Ishikawa (cell line): ENCODE data around the gene ARHGAP5.

Experiments
- CEBPB ChIP-seq: IDR thresholded peaks from 2 replicates; pipeline ENCODE4 v1.6.1; 2012
- CREB1 ChIP-seq: IDR thresholded peaks from 2 replicates; pipeline ENCODE4 v1.6.1; 2012; ENCODE audit warnings: low read depth
- EGR1 ChIP-seq: IDR thresholded peaks from 2 replicates; pipeline ENCODE4 v1.6.1; 2012
- EP300 ChIP-seq: IDR thresholded peaks from 2 replicates; pipeline ENCODE4 v1.6.1; 2012; ENCODE audit warnings: borderline replicate concordance
- FOXM1 ChIP-seq: IDR thresholded peaks from 2 replicates; pipeline ENCODE4 v1.6.1; 2012; ENCODE audit warnings: low read depth, borderline replicate concordance
- MAX ChIP-seq: IDR thresholded peaks from 2 replicates; pipeline ENCODE4 v1.6.1; 2012
- NFIC ChIP-seq: IDR thresholded peaks from 2 replicates; pipeline ENCODE4 v1.6.1; 2012
- RAD21 ChIP-seq: IDR thresholded peaks from 2 replicates; pipeline ENCODE4 v1.6.1; 2012; ENCODE audit warnings: low read depth
- REST ChIP-seq: IDR thresholded peaks from 2 replicates; pipeline ENCODE4 v1.6.1; 2012; ENCODE audit warnings: low read depth, mild to moderate bottlenecking
- TAF1 ChIP-seq: IDR thresholded peaks from 2 replicates; pipeline ENCODE4 v1.6.1; 2012; ENCODE audit warnings: low read depth, mild to moderate bottlenecking
- TCF12 ChIP-seq: IDR thresholded peaks from 2 replicates; pipeline ENCODE4 v1.6.1; 2012; ENCODE audit warnings: low read depth
- TEAD4 ChIP-seq: IDR thresholded peaks from 2 replicates; pipeline ENCODE4 v1.6.1; 2012
- YY1 ChIP-seq: IDR thresholded peaks from 2 replicates; pipeline ENCODE4 v1.6.1; 2012; ENCODE audit warnings: low read depth
- ZBTB7A ChIP-seq: IDR thresholded peaks from 2 replicates; pipeline ENCODE4 v1.6.1; 2012; ENCODE audit warnings: low read depth
- TF ChIP-seq, protein P1 (sequence below): IDR thresholded peaks from 2 replicates; pipeline ENCODE4 v1.6.1; 2012

Gene ARHGAP5

DNA sequence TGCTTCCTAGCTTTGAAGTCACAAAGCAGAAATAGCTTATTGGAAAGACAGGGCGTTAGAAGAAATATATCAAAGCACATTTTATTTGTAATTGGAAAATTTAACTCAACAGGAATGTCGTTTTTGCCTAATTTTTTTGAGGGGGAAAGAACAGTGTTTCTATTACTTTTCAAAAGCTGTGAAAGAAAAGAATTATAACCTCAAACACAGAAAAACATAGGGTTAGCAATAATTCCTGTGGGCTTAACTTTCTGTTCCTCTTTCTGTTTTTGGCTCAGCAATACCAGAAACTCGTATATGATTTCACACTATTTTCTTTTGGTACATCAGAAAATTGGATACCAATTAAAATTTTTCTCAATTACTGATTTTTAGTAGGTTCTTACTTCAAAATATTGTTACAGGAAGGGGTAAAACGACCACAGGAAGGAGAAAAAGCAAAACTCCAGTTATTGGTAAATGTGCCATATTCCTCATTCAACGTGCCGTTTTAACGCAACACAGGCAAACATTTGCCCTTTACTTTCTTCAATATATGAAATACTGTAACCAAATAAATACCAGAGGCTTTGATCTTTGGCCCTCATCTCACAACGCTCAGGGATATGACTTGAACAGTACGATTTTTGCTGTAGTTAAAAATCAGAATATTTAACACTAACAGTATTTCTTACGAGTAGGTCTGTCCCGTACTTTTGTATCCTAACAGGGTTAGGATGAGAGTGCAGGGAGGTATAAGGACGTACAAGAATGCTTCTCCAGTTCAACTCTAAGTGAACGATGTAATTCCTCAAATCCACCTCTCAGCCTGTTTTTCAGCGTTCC lies 123.5 kb downstream of the ARHGAP5 start:
- TF ChIP-seq TCF12 (no peak), TEAD4 (0 out of 2 replicates have a peak, but pooled peaks have one; percentile 8), ZBTB7A (no peak)

- TF ChIP-seq ZBTB7A, result peak; percentile 76; the same call in 1 of the 2 replicates
- TF ChIP-seq MAX, result peak; percentile 26; the same call in 1 of the 2 replicates
- TF ChIP-seq, protein P1, sequence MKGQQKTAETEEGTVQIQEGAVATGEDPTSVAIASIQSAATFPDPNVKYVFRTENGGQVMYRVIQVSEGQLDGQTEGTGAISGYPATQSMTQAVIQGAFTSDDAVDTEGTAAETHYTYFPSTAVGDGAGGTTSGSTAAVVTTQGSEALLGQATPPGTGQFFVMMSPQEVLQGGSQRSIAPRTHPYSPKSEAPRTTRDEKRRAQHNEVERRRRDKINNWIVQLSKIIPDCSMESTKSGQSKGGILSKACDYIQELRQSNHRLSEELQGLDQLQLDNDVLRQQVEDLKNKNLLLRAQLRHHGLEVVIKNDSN, result no peak
- TF ChIP-seq CREB1, result no peak
- TF ChIP-seq TAF1, result peak; percentile 14; the same call in 1 of the 2 replicates
- peak; percentile 31; the same call in 1 of the 2 replicates for TF ChIP-seq NFIC
- peak; percentile 79 for TF ChIP-seq REST
- peak; percentile 40 for TF ChIP-seq TCF12
Measured at GRCh38 chr14:32201193-32201815, 124.2 kb downstream of the ARHGAP5 start.

DNA sequence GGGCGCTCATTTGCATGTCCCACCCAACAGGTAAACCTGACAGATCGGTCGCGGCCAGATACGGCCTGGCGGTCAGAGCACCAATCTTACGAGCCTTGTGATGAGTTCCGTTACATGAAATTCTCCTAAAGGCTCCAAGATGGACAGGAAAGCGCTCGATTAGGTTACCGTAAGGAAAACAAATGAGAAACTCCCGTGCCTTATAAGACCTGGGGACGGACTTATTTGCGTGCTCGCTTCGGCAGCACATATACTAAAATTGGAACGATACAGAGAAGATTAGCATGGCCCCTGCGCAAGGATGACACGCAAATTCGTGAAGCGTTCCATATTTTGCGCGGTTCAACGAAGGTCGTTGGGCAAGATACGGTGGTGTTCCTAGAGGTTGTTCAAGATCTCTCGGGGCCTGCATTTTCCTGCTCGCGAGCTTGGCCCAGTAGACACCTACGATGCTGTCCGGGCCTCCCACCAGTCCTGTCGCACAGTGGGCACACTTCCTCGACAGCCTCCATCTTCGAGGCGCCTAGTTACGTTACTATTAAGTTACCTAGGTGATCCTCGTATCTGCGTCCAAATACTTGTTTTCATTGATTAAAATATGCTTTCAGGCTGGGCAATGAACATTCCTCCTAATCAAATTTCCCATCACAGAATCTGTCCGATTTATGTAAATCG lies 124.8 kb downstream of the ARHGAP5 start, which contains the start of gene RNU6-7:
TSS of gene RNU6-7 (plus strand) at position 230 of the 675 bp plus-strand sequence.
- 0 out of 2 replicates have a peak, but pooled peaks have one; percentile 26 for TF ChIP-seq YY1
- no peak for TF ChIP-seq FOXM1
- peak; percentile 18; the same call in 1 of the 2 replicates for TF ChIP-seq CEBPB

- TF ChIP-seq, protein P1, result no peak
- TF ChIP-seq TAF1 (no peak), FOXM1 (no peak), EP300 (no peak), TCF12 (no peak), MAX (no peak), TEAD4 (no peak), REST (no peak), EGR1 (no peak), CREB1 (no peak), ZBTB7A (no peak), CEBPB (no peak), YY1 (no peak), NFIC (no peak), RAD21 (no peak)
Measured at GRCh38 chr14:32202491-32202997, 125.4 kb downstream of the ARHGAP5 start.

DNA sequence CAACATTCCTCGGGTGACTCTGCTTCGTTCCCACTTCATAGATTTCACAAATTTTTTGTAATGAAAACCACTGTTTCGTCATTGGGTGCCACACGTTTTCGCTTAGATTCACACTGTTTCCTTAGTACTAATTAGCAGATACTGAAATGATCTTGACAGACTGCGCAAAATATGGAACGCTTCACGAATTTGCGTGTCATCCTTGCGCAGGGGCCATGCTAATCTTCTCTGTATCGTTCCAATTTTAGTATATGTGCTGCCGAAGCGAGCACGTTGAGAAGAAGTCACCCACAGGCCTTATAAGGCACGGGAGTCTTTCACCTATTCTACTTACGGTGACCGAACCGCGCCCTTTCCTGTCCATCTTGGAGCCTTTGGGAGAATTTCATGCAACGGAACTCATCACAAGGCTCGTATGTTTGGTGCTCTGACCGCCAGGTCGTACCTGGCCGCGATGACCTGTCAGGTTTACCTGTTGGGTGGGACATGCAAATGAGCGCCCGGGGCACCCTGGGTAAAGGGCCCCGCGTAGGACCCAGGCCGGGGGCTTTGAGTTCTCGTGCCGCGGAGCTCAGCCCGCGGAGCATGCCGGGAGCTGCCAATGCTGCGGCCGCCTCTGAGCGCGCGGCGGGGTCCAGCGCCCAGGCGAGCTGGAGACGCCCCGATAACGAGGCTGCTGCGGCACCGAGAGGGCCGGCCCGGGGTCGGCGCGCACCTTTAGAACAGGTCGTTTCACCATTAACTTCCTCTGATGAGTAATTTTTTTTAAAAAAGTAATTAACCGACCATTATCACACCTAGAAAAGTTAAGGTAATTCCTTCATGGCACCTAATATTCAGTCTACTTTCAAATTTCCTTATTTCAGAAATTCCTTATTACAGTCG lies 126.1 kb downstream of the ARHGAP5 start, which contains the start of gene RNU6-8:
TSS of gene RNU6-8 (minus strand) at position 272 of the 885 bp plus-strand sequence.
- TF ChIP-seq EGR1 (no peak), FOXM1 (no peak), MAX (peak; percentile 83), CEBPB (peak; percentile 64), CREB1 (peak; percentile 12; the same call in 1 of the 2 replicates), EP300 (no peak), ZBTB7A (no peak), YY1 (0 out of 2 replicates have a peak, but pooled peaks have one; percentile 39), RAD21 (no peak), TEAD4 (peak; percentile 68; the same call in 1 of the 2 replicates), TAF1 (peak; percentile 37; the same call in 1 of the 2 replicates), NFIC (no peak), TCF12 (no peak), REST (no peak)
- TF ChIP-seq, protein P1, result no peak
